ENCODE data around the gene EPS15.
"Not testable (repeated sequence)": the region's sequence is repeated elsewhere in the genome, so short reads cannot be mapped to it uniquely, and the experiment has no call there.

EPS15 gene

DNA sequence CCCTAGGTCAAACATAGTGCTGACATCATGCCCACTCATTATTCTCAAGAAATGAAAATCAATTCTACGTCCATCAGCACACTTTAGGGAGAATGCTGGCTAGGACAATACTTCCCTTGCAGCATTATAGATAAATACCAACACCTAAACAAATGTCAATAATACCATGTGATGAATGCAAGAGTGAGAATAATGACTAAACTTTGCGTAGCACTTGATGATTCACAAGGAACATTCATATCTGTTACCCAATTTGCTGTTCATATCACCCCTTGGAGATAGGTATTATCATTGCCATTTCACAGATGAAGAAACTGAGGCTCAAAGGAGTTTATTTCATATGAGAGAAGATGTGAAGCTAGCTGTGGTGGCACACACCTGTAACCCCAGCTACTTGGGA lies 24.8 kb upstream of the EPS15 start:
- no peak for DNase-seq

DNA sequence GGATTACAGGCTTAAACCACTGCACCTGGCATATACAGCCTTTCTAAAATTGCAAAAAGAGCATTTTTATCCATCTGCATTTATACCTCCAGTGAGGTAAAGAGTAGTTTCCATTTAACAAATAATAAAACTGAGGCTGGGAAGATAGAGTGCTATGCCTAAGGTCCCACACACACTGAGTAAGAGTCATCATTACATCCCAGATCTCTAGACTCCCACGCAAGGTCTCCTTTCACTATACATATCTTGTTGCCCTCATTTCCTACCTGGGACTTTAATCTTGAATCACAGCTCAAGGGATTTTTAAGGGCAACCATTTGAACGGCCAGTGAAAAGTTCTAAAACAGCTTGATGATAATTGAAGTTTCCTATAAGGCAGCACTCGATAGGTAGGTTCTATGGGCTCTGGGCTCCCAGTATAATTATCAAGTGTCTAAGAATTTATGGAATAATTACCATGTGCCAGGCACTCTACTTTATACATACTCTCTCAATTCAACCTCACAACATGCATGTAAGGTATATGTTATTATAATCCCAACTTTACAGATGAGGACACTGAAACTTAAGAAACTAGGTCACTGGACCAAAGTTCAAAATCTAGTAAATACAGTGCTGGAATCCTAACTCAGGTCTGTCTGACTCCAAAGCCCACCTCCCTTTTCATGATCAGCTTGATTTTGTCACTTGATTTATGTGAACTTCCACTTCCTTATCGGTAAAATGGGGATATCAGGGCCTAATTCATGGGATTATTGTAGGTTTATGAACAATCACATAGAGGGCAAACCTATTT lies 23.3 kb upstream of the EPS15 start:
- DNase-seq, result no peak

DNA sequence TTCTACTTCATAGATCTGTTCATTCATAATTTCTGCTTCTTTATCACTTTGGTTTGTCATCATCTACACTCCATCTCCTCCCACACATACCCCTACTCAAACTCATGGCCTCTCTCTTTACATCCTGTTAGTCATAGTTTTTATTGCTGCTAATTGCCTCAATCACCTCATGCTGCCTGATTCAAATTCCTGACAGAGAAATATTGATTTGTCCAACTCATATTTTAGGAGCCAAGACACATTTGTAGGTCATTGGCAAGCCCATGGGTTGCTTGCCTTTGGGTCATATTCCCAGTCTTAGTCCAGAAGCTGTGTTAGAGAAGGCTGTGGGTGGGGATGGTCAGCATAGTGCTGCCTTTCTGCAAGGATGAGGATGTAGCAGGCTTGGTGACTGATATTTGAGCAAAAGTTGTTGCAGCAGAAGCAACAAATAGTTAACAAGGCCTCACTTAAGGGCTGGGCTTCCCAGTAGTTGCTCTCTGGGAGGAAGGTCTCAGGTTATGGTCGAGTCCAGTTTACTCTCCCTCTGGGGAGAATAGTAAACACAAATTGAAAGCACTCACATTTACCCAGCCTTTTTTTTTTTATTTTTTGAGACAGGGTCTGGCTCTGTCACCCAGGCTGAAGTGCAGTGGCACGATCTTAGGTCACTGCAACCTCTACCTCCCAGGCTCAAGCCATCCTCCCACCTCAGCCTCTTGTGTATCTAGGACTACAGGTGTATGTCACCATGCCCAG lies 22.4 kb upstream of the EPS15 start:
- no peak for DNase-seq

DNA sequence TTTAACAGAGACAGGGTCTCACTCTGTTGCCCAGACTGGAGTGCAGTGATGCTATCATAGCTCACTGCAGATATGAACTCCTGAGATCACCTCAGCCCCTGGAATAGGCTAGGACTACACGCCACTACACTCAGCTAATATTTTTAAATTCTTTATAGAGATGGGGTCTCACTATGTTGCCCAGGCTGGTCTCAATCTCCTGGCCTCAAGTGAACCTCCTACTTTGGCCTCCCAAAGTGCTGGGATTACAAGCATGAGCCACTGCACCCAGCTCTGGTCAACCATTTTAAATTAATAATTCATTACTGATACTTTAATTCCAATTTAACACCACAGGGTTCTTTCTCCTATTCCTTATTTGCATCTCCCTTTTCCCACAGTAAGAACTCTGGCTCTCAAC lies 18.5 kb upstream of the EPS15 start:
- no peak for DNase-seq

DNA sequence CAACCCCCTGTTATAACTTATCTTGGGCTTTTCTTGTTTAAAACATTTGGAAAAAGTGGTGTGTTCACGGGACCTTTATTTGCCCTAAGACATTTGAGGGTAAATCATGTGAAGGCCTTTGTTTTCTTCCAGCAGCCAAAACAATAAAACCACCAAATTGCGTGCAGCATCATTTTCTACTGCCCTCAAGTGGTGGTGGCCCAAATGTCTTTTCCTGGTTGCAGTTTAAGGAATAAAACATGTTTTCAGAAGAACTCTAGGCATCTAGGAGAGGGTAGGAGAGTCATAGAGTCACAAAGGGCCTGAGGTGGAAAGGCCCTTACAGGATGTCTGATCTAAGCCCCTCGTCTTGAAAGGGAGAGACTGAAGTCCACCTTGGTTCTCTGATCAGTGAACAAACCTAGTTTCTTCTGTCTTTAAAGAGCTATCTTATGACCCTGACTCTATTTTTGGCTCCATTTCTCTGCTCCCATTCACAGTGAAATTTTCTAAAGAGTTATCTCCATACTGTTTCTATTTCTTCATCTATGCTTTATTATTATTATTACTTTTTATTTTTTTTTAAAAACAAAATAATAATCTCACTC lies 16.0 kb upstream of the EPS15 start:
- peak in 50 of 56 donors; percentile 1 to 89 (median 41) for DNase-seq

DNA sequence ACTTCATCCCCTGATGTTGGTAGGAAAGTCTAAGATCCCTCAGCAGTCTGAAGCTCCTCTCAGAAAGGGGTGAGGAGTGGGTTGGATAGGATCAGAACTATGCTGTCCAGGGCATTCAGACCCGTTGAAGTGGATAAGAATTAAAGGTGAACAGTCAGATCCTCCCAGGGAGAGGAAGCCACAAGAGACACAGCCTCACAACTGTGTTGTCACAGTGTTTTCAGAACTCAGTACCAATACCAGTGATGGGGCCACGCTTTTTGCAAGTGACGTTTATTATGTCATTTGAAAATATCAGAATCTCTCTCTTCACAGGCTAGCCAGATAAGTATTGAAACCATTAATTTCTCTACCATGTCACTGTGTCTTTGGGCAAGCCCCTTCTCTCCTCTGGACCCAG lies 15.4 kb upstream of the EPS15 start:
- peak in 4 of 56 donors; percentile 5 to 42 (median 22) for DNase-seq

DNA sequence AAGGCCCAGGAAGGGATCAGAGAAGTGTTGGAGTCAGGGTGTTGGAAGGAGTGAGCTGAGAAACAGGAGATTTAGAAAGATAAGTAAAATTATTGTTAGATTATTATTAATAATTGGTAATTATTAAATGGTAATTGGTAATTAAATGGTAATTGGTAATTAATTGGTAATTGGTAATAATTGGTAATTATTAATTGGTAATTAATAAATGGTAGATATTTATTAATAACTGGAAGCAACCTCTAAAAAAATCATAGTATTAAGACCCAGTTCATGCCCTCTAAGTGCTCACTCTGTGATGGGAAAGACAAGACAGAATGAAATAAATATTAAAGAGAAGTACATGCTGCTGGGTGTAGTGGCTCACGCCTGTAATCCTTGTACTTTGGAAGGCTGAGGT lies 13.8 kb upstream of the EPS15 start:
- DNase-seq, result no peak

DNA sequence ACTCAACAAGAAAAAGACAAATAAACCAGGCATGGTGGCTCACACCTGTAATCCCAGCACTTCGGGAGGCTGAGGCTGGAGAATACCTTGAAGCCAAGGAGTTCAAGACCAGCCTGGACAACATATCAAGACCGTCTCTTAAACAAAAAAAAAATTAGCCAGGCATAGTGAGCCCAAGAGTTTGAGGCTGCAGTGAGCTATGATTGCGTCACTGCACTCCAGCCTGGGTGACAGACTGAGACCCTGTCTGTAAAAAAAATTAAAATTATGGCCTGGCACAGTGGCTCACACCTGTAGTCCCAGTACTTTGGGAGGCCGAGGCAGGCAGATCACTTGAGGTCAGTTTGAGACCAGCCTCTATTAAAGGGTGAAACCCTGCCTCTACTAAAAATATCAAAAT lies 11.4 kb upstream of the EPS15 start:
- DNase-seq, result not testable (repeated sequence)

DNA sequence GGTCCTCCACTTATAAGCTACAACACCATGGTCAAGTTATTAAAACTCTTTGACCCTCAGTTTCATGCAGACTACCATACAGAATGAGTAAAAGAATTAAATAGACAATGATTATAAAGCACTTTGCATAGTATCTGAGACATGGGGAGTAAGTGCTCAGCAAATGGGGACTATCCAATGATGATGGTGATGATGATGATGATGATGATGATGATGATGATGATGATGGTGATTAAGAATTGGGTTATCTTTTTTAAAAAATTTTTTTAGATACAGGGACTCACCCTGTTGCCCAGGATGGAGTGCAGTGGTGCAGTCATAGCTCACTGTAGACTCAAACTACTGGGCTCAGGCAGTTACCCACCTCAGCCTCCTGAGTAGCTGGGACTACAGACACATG lies 8.1 kb upstream of the EPS15 start:
- DNase-seq, result no peak

DNA sequence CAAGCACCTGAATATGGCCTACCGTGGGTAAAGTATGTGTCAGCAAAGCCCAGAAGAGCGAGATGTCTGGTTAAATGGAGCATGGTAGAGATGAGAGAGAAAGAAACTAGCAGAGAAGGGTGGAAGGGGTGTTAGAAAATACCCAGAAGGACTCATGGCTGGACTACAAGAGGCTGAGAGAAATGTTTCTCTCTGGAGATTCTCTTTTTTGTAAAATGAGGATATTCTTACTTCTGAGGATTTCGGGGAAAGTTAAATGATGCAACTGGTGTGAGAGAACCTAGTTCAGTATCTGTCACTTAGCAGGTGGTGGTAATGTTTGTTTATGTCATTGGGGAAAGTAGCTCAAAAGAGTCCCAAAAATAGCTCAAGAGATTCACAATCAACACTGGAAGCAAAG lies 7.2 kb upstream of the EPS15 start:
- no peak for DNase-seq

DNA sequence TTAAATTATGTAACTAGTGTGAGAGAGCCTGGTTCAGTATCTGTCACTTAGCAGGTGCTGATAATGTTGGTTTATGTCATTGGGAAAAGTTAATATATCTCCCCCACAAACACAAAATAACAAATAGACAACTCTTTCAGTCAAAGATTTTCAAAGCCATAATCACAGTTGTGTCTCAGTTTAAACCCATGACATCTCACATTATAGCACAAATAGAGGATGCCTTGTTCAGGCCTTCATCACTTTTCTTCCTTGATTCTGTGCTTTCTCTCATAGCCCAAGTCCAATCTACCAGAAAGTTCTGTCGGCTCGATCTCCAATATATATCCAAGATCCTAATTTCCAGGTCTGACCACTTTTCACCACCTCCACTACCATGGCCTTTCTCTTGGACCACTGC lies 6.2 kb upstream of the EPS15 start:
- DNase-seq, result no peak

DNA sequence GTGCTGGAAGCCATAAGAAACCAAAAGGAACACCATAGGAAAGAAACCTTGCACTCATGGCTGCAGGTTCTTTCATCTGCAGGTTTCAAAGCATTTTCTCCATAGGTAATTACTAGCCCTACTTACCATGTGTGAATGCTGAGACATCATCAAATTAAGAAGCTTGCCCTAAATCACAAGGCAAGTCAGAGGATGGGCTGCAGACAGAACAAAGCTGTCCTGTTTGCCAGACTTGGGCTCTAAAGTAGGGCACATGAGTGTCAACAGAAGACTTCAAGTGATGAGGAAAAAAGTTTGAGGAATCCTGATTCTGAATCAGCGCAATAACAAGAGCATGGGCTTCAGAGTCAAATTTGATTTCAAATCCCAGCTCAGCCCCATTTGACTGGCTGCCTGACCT lies 5.8 kb upstream of the EPS15 start:
- peak in 1 of 56 donors; percentile 5 for DNase-seq

DNA sequence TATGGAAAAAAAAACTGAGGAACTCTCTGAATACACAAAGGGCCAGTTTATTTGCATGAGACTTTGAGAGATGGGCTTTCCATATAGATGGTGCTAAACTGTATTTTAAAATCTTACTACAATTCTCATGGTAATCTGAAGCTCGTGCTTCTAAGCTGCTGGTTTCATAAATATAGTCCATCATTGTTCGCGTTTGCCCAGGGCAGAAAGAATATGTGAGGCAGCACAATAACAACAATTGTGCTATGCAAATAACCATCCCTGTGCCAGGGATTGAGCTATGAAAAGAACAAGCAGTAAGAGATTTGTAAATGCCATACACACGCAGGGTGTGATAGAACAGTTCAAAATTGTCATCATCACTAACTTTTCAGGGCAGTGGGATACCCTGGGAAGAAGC lies 4.9 kb upstream of the EPS15 start:
- DNase-seq, result peak in 19 of 56 donors; percentile 4 to 68 (median 30)

DNA sequence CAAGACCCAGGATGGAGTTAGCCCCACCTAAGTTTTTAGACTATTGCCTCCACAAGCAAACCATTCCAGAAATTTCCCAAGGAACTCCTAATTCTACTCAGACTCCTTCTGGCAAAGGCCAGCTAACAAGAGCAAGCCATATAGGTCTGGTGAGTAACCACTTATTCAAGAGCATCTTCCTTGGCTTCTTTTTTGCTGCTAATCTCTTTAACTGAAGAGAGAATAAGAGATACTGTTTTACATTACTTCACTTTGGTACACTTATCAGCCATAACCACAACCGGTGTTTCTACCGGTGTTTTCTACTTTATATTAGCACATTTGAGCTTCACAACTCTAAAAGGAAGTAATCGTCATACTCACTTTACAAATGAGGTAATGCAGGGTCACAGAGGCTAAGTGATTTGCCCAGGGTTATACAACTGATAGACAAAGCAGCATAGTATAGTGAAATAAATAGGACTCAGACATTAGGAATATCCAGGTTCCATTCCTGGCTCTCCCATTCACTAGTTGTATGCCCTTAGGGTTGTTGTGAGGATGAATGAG lies 1.7 kb upstream of the EPS15 start:
- DNase-seq, result no peak

DNA sequence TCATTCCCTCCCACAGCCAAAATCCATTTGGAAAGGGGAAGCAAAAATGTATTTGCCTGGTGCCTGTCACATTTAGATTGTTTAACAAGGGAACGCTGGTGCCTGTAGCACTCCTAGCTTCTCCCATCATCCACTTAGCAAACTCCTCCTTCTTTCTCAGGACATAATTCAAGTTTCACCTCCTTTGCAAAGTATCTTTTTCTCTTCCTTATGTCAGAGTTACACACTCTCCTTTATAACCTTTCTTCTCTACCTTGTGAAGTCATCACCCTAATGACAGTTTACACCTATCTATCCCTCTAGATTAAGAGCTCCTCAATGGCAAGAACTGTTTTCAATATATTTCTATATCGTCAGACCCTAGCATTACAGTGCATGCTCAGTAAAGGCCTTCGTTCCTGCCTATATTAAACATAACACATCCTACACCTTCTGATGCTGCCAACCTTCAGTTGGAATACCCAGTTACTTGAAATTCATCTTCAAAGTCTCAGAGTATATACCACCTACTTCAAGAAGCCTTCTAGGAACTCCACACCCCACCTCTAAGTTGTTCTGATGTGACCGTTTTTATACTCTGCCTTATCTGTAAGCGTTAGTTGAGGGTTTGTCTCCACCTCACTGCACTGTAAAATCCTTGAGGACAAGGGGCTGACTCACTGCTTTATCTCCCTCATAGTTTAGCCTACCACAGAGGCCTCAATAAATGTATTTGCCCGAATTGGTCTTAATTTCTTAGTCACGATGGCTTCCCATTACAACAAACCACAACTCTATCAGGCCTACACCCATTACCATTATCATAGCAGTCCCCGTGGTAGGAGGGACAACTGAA lies 1.0 kb upstream of the EPS15 start:
- DNase-seq, result no peak

DNA sequence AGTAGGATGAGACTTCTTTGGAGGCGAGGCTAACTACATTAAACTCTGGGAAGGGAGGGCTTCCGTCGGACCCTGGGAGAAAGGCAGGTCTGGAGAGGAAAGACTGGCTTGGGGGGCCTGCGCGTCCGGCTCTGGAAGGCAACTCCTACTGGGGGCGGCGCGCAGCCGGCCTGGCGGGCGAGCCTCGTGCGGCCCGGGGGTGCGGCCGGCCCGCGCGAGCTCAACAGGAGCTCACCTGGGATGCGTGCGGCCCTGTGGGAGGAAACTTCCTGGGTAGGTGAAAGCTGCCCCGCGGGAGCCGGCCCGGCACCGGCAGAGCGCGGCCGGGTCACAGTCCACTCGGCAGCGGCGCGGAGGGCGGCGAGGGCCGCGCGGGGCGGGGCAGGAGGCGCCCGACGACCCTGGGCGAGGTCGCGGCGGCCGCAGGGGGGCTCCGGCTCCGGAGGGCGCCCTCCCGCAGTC lies 449 bp downstream of the EPS15 start:
- DNase-seq, result peak in 14 of 56 donors; percentile 10 to 58 (median 46)

DNA sequence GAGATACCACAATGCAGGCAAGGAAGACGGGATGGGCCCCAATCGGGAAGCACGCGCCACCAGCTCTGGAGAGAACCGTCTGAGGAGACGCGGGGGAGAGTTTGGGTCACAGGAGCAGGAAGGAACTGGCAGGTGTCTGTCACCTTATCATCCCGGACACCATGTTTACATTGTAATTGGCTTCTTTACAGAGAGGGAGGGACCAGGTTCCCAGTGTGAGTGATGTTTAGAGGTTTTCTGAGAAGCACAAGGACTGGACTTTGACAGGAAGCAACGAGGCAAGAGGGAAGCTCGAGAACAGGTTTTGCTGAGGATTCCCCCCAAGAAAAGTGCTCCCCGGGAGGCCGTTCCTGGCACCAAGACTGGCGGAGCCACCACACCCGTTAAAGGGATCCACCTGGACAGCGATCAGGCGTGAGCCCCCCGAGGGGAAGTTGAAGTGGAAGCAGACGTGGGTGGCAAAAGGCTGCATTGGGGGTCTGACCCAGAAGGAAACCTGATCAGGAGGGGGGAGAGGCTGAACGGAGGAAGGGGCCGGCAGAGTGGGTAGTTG lies 957 bp downstream of the EPS15 start:
- DNase-seq, result peak in 28 of 56 donors; percentile 1 to 64 (median 32)

DNA sequence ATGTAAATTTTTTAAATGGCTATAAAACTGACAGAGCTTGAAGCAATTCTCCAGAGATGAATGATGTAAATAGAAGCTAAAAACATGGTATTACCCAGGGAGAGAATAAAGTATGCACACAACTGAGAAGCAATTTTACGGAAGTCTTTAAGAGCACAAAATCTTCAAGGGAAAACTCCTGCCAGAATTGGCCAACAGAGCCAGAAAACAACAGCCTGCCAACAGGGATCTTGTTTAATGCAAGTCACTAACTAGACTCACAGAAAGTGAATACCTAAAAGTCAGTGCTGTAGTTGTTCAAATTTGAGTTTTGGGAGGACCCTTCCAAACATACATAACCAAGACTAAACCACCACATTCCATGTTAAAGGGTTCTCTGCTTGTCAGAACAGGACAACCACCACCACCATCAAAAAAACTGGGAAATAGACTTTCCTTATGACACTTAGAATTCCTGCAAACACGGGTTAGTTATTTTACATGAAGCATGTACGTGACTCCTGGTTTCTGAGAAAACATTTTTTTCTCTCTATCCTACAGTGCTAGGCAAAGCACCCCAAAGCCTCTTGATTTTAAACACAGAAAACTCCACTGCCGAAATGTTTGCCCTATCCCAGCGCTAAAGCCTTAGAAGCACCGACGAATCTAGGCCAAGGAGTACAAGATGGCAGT lies 1.6 kb downstream of the EPS15 start:
- DNase-seq, result peak in 2 of 56 donors; percentile 1 to 63

DNA sequence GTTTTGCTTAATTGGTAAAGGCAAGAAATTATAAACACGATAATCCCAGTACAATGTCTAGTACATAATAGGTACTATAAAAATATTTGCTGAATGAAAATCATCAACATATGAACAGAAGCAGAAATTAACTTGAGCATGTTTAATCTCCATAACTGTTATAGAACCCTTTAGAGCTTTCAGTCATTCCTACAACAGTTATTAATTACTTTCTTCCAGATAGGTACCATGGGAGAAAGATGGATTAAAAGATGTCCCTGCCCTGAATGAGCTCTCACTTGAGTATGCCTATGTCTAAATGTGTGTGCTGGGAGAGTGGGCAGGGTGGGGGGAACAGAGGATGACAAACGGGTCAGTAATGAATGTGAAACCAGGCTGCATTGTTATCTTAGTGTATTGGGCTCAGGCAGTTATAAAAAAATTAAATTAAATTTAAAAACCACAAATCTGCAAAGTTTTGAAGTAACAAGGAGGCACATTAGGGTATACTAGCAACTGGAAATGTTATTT lies 2.4 kb downstream of the EPS15 start:
- DNase-seq, result peak in 1 of 56 donors; percentile 26

Measured in amygdala (tissue), 56 donors.